ENCODE data around the gene EFCAB6. TPM values are rescaled to one million over a fixed set of nuclear protein-coding genes. Genes with fewer than 3 reads are reported as not detected.

The EFCAB6 gene
- polyA plus RNA-seq, 2 of the 4 experiments (the other 2 are of a cell fraction) = 0.46 to 1.2 TPM

GRCh38 chr22:43795320-43795719, 16.8 kb downstream of the EFCAB6 start:
- POLR2A ChIA-PET = no interaction called here
- FAIRE-seq = no peak

GRCh38 chr22:43792905-43793304, 19.2 kb downstream of the EFCAB6 start:
- FAIRE-seq (no peak), ATAC-seq (no peak), DNase-seq (ENCODE audit: low read depth in 1 of 2, low spot score in 1 of 2) (no peak)
- ChIA-PET CTCF (no interaction called here), POLR2A (no interaction called here)
- 81% methylated on average over 5 of the region's 5 CpGs for WGBS (ENCODE audit: missing lambda C conversion rate)
- no peak for TF ChIP-seq FOXS1 (CRISPR knock-in tag; IDR thresholded peaks at IDR 0.05)
- TF ChIP-seq MYC (IDR thresholded peaks at IDR 0.05; ENCODE audit: borderline replicate concordance, low read length) = no peak
- no peak for TF ChIP-seq CEBPB (IDR thresholded peaks at IDR 0.05)
- TF ChIP-seq RARB (CRISPR knock-in tag; IDR thresholded peaks at IDR 0.05) = no peak
- no peak for TF ChIP-seq TFCP2L1 (CRISPR knock-in tag; IDR thresholded peaks at IDR 0.05)
- no peak for TF ChIP-seq MAZ (IDR thresholded peaks at IDR 0.05; ENCODE audit: borderline replicate concordance, low read depth, low read length)
- no peak for TF ChIP-seq CBX2 (IDR thresholded peaks at IDR 0.05; ENCODE audit: borderline replicate concordance, low read depth)
- no peak for TF ChIP-seq TP53 (CRISPR knock-in tag; IDR thresholded peaks at IDR 0.05)
- no peak for TF ChIP-seq JUNB (IDR thresholded peaks at IDR 0.05)
- no peak for TF ChIP-seq RCOR1 (IDR thresholded peaks at IDR 0.05; ENCODE audit: low read depth, low read length)
- H3K4me2 ChIP-seq = no peak overlapping the region
- H3K9me3 ChIP-seq = no peaks in the 10 kb centered on the region
- H3K27ac ChIP-seq = no peak overlapping the region
- peaks cover 12% of the 10 kb centered on the region; the same call in 1 of the 3 replicates for H3K4me1 ChIP-seq
- H3K4me3 ChIP-seq = no peak overlapping the region

More at GRCh38 chr22:43795320-43795719, 16.8 kb downstream of the EFCAB6 start:
- no peaks in the 10 kb centered on the region; the same call in 2 of the 3 replicates for H3K4me1 ChIP-seq
- ATAC-seq (no peak), DNase-seq (ENCODE audit: low read depth in 1 of 2, low spot score in 1 of 2) (no peak)
- CTCF ChIA-PET = no interaction called here
- no peaks in the 10 kb centered on the region for H3K9me3 ChIP-seq
- no peak for TF ChIP-seq NPAS2 (CRISPR knock-in tag; IDR thresholded peaks at IDR 0.05; ENCODE audit: borderline replicate concordance)
- TF ChIP-seq PBX3 (IDR thresholded peaks at IDR 0.05) = no peak
- TF ChIP-seq EHMT2 (IDR thresholded peaks at IDR 0.05; ENCODE audit: low read depth) = no peak
- TF ChIP-seq JUN (IDR thresholded peaks at IDR 0.05) = no peak
- TF ChIP-seq EHF (CRISPR knock-in tag; IDR thresholded peaks at IDR 0.05) = no peak
- no peak for TF ChIP-seq REST (IDR thresholded peaks at IDR 0.05)
- TF ChIP-seq RAD21 (conservative IDR thresholded peaks at IDR 0.05 in 1 of 2, IDR thresholded peaks at IDR 0.05 in 1 of 2) = no peak
- no peak for TF ChIP-seq GATA3 (IDR thresholded peaks at IDR 0.05; ENCODE audit: borderline replicate concordance)
- TF ChIP-seq CHD2 (IDR thresholded peaks at IDR 0.05; ENCODE audit: low read length, partially characterized antibody) = no peak
- no peak for TF ChIP-seq RARB (CRISPR knock-in tag; IDR thresholded peaks at IDR 0.05)
- no peak for TF ChIP-seq NR3C1 (IDR thresholded peaks at IDR 0.05)
- no peak for TF ChIP-seq CTCF (IDR thresholded peaks at IDR 0.05)
- no peak overlapping the region for H3K27ac ChIP-seq
- H3K4me3 ChIP-seq = no peak overlapping the region
- 73% methylated on average over 7 of the region's 7 CpGs for WGBS (ENCODE audit: missing lambda C conversion rate)
- no peak overlapping the region for H3K4me2 ChIP-seq
